Measurements from ENCODE around the gene HHAT. TPM values are rescaled to one million over a fixed set of nuclear protein-coding genes. Genes with fewer than 3 reads are reported as not detected.

HHAT gene
- total RNA-seq, result 2.4 TPM

DNA sequence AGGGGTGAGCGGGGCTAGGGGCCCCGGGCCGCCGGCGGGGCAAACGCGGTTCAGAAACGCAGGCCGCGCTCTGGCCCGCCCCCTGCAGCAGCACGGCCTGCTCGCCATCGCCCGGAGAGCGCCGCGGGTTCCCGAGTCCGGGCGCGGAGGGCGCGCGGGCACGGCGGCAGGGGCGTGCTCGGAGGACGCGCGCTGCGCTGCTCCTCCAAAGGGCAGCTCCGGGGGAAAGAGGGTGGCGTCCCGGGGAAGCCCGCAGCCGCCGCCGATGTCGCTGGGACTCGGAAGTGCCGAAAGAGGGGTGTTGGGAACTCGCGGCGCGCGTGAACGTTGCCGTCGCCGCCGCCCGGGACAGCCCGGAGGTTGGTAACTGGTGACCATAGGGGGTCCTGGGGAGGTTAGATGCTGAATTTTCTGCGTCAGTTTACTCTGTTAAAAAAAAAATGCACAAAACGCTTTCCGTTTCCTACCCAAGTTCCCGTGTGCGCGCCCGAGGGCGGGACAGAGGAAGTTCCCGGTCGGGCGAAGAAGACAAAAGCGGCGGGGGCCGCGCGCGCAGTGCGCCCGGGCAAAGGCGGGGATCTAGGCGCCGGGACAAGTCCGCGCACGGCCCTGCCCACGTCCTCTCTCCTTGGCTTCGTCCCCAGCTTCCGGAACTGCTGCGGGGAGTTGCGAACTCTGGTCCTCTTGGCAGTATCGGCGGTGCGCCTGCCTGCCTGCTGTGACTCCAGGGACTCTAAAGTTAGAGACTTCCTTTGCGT is at the start of gene HHAT:
Gene HHAT (plus strand): TSS at position 157 of the 758 bp plus-strand sequence. CDS start 20,074 bp downstream, outside the sequence.
- DNase-seq (ENCODE audit: low spot score in 2 of 2) (peak; percentile 79 to 81), FAIRE-seq (no peak)

DNA sequence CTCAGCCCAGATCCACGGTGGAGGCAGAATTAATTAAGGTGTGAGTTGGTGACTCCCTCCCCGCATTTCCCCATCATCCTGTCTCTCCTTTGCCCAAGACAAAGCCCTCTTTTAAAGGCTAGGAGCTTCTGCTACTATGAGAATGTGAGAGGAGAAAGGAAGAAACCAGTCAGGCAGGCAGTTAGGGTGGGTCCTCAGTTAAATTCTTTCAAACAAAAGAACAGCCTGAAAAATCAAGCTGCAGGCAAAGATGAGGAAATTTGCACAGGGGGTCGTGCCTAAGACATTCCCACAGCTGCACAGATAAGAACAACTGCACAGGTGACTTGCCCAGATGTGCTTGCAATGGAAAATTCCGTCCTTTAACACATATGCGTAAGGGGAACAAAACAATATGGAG is 48.5 kb upstream of the HHAT start:
- FAIRE-seq, result no peak
- no peak for DNase-seq (ENCODE audit: low spot score in 2 of 2)

DNA sequence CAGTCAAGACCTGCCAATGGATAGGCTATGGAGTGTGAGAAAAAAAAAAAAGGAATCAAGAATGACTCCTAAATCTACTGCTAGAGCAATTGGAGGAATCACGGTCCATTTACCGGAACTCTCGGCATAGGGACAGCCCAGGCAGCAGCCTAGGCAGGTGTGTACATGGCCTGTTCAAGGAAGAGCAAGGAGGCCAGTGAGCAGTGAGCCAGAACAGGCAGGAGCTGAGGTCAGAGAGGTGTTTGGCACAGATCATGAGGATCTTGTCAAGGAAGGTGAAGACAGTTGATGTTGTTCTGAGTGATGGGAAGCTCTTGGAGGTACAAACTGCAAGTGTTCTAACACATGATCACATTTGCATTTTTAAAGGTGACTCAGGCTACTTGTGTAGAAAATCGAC is 40.6 kb upstream of the HHAT start:
- DNase-seq (ENCODE audit: low spot score in 2 of 2), result no peak
- FAIRE-seq, result no peak

DNA sequence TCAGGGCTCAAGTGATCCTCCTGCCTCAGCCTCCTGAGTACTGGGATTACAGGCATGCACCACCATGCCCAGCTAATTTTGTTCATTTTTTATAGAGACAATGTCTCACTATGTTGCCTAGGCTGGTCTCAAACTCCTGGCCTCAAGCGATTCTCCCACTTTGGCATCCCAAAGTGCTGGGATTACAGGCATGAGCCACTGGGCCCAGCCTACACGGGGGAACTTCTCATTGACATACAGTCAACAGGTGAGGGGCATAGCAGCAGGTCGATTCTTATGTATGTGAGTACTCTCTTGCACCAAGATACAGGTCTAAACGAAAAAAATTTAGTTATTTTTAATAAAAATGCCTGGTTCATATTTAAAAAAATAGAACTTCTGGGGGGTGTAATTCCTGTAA is 39.5 kb upstream of the HHAT start:
- no peak for FAIRE-seq
- no peak for DNase-seq (ENCODE audit: low spot score in 2 of 2)

- DNase-seq (ENCODE audit: low spot score in 2 of 2) (no peak), FAIRE-seq (no peak)
Observed at GRCh38 chr1:210291081-210291764, 37.5 kb upstream of the HHAT start.

DNA sequence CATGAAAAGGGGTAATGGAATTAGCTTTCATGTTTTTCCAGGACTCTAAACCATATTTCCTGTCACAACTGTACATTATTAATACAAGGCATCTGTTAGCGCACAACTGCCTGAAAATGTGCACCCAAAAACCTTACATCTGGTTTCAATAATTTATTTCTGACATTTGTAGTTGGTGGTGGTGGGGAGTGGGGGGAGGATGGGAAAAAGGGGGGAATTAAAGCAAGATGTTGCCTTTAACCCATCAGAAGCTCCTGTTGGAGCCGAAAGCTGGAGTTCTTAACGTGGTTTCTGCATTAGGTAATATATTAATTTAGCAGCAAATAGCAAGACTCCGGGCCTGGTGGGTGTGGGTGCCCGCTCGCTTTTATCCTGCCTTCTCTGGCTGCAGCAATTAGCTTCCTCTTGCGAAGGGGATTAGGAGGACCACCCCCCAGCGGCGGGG is 36.9 kb upstream of the HHAT start:
- no peak for FAIRE-seq
- no peak for DNase-seq (ENCODE audit: low spot score in 2 of 2)

DNA sequence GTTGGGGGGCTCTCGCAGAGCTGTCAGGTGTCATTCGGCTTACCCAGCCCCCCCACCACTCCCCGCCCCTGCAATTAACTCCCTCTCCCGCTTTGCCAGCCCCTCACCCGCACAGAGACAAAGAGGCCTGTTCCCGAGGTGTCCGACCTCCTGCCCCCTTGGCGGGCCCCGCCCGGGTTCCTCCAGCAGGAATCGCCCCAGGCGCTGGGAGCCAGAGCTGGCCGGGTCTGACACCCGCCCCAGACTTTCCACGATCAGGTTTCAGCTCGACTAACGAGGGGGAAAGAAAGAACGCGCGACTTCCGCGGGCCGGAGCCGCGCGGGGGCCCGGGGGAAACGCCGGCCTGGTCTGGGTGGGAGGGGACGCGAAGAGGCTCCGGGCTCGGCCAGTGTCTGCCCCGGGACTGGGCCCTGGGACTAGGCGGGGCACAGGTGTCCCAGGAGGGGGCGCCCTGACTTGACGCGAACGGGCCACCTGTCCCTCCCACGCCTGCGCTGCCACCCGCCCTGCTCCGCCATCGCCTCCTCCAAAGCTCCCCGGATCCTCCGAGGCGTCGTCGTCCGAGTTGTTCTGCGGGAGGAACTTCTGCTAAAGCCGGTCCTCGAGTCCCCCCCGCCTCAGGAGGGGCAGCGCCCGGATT is 36.4 kb upstream of the HHAT start:
- FAIRE-seq, result no peak
- DNase-seq (ENCODE audit: low spot score in 2 of 2), result peak in 1 of 2 donors; percentile 75

- FAIRE-seq (no peak), DNase-seq (ENCODE audit: low spot score in 2 of 2) (no peak)
Observed at GRCh38 chr1:210293171-210293607, 35.5 kb upstream of the HHAT start.

- FAIRE-seq (no peak), DNase-seq (ENCODE audit: low spot score in 2 of 2) (no peak)
Observed at GRCh38 chr1:210294999-210295745, 33.5 kb upstream of the HHAT start.

DNA sequence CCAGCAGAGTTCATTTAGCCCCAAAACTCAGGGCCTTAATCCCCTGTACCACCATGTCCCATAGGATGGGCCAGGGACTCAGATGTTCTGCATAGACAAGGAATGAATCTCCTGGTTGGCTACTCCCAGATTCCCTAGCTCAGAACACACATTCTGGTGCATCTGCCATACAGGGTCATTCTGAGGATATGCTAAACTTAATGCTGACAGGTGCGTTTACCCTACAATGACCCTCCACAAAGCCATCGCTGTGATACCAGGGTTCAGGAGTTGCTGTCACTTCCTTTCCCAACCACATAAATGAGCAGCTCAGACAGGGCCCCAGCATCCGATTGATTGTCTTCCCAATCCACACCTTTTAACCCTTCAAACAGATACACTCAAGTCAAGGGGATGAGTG is 32.0 kb upstream of the HHAT start:
- DNase-seq (ENCODE audit: low spot score in 2 of 2) (no peak), FAIRE-seq (no peak)

DNA sequence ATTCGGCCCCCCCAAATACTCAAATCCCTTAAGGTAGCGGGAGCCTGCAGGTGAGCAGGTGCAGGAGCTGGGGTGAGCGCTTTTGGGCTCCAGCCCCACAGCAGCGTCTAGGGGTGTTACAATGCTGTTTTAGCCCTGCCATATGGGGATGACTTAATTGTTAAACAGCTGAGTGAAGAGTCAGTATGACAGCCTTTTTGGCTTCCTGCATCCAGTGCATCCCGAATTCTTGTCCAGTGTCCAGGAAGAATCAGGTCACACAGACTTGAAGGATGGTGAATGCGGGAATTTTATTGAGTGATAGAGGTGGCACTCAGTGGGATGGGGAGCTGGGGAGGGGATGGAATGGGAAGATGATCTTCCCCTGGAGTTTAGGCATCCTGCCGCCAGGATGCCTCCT is 30.4 kb upstream of the HHAT start:
- DNase-seq (ENCODE audit: low spot score in 2 of 2), result no peak
- no peak for FAIRE-seq

DNA sequence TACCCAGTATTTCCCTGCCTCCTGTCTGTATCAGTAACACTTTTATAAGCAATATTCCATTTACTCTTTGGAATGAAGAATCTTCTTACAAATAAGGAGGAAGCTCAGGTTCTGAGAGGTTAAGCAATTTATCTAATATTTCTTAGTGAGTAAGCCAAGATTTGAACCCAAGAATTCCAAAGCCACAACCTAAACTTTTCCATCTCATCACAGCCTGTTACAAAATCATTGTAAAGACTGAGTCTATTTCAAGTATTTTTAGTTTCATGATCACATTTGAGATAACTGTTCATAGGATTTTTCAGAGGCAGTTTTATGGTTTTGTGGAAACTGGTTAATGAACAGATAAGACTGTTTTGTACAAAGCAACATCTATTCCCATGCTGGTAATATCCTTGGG is 29.8 kb upstream of the HHAT start:
- FAIRE-seq (no peak), DNase-seq (ENCODE audit: low spot score in 2 of 2) (no peak)

GRCh38 chr1:210299501-210299900 is 29.2 kb upstream of the HHAT start:
- no peak for DNase-seq (ENCODE audit: low spot score in 2 of 2)
- FAIRE-seq, result no peak

DNA sequence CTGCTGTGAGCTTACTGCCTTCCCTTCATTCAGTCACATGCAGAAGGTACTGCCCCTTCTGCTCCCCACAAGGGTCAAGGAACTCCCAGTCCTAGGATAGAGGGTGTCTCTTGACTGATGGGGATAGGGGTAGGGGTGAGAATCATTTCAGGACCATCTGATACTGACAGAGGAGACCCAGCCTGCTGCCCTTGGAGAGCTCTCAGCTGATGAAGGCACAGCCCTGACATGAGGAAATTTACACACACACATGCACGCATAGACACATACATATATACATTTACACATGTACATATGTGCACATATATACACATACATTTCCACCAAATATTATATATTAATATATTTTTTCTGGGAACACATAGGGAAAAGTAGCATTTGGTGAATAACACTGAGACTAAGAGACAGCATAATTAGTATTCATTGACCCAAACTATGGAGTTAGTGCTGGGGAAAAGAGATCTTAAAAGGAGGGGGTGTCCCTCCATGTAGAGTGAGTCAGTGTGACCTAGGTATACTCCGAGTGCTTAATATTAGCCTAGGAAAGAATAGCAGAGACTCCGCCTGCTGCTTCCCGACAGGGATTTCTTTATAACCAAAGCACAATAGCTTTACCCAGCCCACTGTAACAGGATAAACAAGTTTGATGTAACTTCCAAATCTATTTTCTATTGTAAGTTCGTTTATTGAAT is 27.6 kb upstream of the HHAT start:
- FAIRE-seq (no peak), DNase-seq (ENCODE audit: low spot score in 2 of 2) (no peak)

GRCh38 chr1:210301615-210302000 is 27.1 kb upstream of the HHAT start:
- DNase-seq (ENCODE audit: low spot score in 2 of 2), result no peak

GRCh38 chr1:210302501-210302900 is 26.2 kb upstream of the HHAT start:
- no peak for FAIRE-seq
- DNase-seq (ENCODE audit: low spot score in 2 of 2), result no peak

More at GRCh38 chr1:210301615-210302000, 27.1 kb upstream of the HHAT start:
- FAIRE-seq, result no peak

GRCh38 chr1:210303391-210303790 is 25.3 kb upstream of the HHAT start:
- DNase-seq (ENCODE audit: low spot score in 2 of 2), result no peak
- no peak for FAIRE-seq

- no peak for DNase-seq (ENCODE audit: low spot score in 2 of 2)
- no peak for FAIRE-seq
Observed at GRCh38 chr1:210310562-210311153, 18.0 kb upstream of the HHAT start.

- FAIRE-seq (no peak), DNase-seq (ENCODE audit: low spot score in 2 of 2) (no peak)
Observed at GRCh38 chr1:210311726-210312493, 16.8 kb upstream of the HHAT start.

All from frontal cortex (tissue), 4 donors.